Measurements from ENCODE around the gene SEC16A.

DNA sequence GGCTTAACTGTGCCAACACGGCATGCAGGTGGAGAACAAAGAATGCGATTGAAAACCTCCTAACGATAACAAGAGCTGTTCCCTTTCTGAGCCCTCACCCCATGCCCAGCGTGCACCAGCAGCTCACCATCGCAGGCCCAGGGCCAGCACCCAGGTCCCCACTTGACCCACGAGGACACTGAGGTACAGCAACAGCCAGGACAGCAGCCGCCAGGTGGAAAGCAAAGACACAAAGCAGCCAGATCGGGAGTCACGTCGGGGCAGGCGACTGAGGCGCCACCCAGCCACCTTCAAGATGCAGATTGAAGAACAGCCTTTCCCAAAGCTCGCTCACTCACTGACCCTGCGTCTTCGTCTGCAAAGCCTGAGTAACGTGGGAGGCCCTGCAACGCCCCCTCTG is 6.9 kb upstream of the SEC16A start:
- TF ChIP-seq, protein P1, sequence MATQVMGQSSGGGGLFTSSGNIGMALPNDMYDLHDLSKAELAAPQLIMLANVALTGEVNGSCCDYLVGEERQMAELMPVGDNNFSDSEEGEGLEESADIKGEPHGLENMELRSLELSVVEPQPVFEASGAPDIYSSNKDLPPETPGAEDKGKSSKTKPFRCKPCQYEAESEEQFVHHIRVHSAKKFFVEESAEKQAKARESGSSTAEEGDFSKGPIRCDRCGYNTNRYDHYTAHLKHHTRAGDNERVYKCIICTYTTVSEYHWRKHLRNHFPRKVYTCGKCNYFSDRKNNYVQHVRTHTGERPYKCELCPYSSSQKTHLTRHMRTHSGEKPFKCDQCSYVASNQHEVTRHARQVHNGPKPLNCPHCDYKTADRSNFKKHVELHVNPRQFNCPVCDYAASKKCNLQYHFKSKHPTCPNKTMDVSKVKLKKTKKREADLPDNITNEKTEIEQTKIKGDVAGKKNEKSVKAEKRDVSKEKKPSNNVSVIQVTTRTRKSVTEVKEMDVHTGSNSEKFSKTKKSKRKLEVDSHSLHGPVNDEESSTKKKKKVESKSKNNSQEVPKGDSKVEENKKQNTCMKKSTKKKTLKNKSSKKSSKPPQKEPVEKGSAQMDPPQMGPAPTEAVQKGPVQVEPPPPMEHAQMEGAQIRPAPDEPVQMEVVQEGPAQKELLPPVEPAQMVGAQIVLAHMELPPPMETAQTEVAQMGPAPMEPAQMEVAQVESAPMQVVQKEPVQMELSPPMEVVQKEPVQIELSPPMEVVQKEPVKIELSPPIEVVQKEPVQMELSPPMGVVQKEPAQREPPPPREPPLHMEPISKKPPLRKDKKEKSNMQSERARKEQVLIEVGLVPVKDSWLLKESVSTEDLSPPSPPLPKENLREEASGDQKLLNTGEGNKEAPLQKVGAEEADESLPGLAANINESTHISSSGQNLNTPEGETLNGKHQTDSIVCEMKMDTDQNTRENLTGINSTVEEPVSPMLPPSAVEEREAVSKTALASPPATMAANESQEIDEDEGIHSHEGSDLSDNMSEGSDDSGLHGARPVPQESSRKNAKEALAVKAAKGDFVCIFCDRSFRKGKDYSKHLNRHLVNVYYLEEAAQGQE (IDR thresholded peaks at IDR 0.05; ENCODE audit: insufficient read depth in 1 of 2, low read depth in 2 of 2, low read length in 2 of 2) = no peak
- no peak for TF ChIP-seq POLR2AphosphoS5 (IDR thresholded peaks at IDR 0.05; ENCODE audit: low read depth, low read length)
- TF ChIP-seq SIN3A (IDR thresholded peaks at IDR 0.05; ENCODE audit: borderline replicate concordance, insufficient read depth, low read length) = no peak
- TF ChIP-seq TAF1 (IDR thresholded peaks at IDR 0.05; ENCODE audit: borderline replicate concordance, insufficient read depth, low read length) = no peak
- no peak for TF ChIP-seq FOXP2 (optimal IDR thresholded peaks at IDR 0.05; ENCODE audit: borderline replicate concordance, extremely low read depth, extremely low read length, insufficient read depth)

All from PFSK-1 (cell line).